H4 (cell line): ENCODE measurements around the gene ZRANB1. TPM values are rescaled to one million over a fixed set of nuclear protein-coding genes. Genes with fewer than 3 reads are reported as not detected.

Source experiments
- DNase-seq: peaks from one replicate; pipeline ENCODE4 v3.0.0-alpha.2; 2015; ENCODE audit warnings: low spot score
- total RNA-seq: library from RNA; depleted of rRNA; stranded (reverse); fragments of >200 nt; shearing (Covaris generic); gene quantifications from 2 replicates; pipeline ENCODE4 v1.2.3, GENCODE V29; 2014

Gene ZRANB1
- total RNA-seq, 1 experiment from 2014 or later: 22.2 TPM

DNA sequence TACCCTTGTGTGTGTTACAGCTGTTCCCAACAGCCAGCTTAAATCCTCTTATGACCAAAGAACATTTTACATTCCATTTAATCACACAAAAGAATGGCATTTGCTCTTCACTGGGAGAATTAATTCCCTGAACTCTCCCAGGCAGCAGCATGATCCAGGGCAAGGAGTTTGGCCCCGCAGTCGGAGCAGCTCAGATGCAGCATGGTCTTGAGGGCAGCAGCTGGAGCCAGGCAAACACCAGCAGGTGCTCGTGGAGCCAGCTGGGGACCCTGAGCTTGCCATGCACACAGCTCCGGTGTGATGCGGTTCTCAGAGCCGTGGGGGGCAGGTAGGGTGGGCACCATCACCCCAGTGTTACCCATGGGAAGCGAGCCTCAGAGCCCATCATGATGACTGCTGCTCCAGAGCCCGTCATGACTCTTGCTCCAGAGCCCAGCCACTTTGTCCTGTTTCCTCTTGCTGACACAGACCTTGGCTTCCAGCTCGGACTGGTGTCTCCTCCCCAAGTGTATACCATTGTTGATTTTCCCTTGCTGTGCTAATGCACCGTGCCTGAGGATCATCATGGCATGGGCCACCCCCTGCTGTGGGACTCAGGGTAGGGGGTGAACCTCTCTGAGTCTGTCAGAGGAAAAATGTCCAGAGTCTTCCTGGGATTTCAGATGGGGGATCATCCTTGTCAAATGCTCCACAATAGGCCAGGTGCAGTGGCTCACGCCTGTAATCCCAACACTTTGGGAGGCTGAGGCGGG is 75.8 kb downstream of the ZRANB1 start:
- no peak for DNase-seq

DNA sequence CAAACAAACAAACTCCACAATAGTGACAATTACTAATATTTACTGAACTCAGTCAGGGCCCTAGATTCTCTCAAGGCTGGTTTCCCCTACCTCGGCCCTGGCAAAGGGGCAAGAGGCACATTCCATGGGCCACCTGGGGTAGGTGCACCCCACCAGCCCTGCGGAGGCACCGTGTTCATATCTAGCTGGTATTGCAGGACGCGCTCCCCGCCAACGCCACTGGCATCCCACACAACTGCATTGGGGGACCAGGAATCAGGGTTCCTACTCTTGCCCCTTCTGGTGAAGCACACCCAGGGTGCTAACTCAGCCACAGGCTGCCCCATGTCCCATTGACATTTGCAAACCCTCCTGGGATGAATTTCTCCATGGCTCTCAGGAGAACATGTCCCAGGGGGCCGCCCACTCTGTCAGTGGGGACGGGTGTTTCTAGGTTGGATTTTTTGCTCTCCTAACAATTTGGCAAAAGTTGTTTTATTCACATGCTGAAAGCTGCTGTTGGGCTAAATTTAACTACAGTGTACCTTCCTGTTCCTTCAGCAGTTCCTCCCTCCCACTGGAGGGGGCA is 76.7 kb downstream of the ZRANB1 start:
- no peak for DNase-seq

DNA sequence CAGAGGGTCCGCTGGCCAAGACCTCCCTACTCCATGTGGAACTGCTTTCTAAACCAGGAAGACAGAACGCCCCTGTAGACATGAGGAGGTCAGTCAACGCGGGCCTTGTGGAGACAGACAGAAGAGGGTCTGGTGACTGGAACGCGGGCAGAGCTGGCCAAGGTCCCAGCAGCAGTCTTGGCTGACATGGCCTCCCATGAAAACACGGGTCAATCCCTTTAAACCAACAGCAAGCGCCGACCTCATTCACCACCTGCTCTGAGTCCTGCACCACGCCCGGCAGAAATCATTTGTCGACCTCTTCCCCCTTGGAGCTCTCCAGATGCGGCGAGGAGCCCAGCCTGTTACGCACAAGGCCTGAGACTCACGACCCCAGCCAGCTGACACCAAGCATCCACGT is 78.5 kb downstream of the ZRANB1 start:
- no peak for DNase-seq

DNA sequence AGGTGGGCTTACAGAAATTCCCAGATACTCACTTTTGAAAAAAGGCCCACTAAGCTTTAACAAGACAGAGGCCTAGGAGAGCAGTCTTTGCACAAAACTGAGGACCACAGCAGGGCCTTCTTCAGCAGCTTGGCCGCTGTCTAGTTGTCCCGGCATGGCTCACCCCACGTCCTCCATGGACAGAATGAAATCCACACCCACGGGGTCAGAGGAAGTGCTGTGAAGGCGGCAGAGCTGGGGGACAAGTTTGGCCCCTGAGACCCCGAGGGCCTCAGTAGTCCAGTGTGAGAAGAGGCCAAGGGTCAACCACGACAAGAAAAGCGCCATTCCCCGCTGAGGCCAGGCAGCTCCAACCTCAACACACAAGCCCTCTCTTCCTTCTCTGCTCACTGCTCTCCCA is 78.9 kb downstream of the ZRANB1 start:
- no peak for DNase-seq

DNA sequence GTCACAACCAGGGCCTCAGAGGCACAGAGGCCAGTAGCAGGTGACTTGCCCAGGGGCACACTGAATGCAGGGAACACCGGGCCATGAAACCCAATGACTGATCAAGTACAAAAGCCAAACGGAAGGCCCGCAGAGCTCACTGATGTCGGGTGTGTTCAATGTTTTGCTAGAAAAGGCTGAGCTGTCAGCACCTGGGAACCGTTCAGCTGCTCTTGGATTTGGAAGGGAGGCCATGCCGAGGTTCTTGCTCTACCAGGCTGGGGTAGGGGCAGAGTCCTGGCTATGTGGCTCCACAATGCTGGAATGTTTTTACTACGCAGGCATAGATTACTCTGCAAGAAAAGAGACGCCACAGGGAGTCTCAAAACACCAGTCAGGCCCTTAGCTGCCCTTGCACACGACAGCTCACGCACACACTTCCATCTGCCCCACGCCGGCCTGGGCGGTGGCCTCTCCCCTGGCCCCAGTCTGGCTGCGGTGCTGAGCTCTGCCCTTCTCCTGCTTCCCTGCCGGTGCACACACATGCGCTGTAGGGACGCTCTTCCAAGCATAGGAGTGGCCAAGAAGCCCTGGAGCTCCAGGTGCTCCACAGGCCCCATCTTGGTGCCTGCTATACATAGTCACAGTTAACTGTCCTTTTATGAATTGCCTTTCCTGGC is 79.9 kb downstream of the ZRANB1 start:
- no peak for DNase-seq

DNA sequence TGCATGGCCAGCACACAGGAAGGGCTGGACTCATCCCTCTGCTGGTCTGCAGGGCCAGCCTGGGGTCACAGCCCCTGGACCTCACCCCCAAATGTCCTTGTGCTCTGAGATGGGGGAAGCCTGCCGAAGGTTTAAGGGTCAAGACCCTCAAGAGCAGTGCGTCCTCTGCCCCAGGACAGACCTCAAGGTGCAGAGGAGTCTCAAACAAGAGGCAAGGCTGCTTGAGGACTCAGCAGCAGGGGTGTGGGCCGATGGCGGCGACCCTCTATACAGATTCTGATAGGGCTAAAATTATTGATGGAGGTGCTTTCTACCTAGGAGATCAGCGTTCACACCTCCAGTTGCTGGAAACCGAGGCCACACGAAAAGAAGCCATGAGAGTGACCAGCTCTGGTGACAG is 80.7 kb downstream of the ZRANB1 start:
- no peak for DNase-seq

DNA sequence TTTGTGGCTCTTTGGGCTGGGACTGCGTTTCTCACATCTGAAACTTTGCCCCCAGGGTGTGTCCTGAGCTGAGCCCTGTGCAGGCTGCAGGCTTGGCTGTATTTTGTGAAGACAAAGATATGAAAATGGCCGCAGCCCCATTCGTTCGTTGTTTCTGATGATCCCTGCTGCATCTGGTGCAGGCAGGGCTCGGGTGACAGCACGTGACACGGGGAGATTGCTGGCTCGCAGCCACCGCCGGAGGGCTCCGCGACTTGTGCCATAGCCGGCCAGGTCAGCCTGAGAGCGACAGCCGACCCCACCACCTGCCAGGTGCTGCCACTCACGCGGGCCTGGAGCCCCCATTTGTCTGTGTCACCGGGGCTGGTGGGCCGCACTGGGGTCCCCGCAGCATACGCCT is 81.3 kb downstream of the ZRANB1 start:
- no peak for DNase-seq

DNA sequence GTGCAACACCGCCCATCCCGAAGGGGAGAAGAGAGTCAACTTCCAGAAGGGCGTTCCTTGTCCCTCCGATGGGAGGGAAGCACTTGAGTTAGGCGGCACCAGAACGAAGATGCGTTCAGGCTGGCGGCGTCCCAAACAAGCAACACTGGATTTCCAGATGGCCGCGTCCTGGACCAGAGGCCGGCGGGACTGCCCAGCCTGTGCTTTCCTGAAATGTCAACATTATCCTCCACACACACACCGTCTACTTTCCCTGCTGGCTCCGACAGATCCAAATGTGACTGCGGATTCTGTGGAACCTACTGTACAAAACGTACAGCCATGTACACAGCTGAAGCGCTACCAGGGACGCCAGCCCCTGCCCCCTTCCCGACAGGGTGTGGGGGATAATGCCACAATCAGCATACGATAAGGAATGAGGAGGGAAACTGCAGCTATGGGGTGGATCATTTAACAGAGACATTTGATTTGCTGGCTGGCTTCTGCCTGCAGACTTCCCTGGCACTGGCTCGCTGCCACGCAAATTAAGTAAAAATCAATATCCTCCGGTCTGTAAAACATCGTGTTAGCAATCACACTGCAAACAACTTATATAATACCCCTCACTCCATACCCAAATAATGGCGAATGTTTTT is 82.1 kb downstream of the ZRANB1 start:
- DNase-seq: no peak

DNA sequence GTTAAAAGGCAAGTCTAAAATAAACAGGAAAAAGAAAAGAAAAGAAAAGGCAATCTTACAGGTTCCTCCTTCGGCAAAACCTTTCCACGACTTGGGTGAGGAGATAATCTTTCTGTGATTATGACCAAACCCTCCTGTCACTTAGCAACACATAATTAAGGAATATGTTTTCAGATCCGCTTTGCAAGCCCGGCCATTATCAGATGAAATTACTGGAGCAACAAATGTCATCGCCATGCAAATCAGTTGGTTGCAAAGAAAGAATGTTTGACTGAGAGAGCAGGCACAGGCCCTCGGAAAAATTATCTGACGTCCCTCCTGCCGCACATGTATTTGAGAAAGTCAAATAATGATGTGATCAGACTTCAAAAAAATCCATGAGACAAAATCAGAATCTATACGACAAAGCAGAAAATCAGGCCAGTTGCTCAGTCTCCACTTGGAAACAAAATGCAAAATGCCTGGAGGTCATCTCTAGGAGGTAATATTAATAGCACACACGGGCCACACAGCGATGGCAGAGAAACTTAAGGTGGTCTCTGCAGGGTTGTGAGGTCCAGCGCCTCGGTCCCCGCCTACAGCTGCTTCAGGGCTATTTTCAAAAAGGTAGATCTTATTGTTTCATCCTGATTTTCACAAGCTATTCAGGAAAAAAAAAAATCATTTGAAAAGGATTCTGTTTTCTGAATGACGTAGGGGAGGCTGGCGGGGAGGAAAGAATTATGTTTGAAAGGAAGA is 82.7 kb downstream of the ZRANB1 start:
- DNase-seq: no peak

DNA sequence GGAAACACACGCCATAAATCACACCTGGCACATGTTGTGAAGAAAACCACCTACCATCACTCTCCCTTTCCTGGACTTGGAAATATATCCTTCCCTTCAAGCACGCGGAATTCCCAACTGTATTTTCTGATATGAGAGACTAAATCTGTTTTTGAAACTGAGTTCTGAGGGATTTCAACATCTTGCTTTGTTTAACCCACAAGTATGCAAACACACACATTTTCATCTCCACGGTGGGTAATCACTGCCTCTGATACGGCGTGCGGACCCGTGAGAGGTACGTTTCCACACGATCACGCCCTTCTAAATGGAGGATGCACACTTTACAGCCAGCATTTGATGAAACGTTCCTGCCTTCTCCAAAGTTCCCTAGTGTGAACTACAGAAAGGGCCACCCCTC is 83.4 kb downstream of the ZRANB1 start:
- DNase-seq: no peak

DNA sequence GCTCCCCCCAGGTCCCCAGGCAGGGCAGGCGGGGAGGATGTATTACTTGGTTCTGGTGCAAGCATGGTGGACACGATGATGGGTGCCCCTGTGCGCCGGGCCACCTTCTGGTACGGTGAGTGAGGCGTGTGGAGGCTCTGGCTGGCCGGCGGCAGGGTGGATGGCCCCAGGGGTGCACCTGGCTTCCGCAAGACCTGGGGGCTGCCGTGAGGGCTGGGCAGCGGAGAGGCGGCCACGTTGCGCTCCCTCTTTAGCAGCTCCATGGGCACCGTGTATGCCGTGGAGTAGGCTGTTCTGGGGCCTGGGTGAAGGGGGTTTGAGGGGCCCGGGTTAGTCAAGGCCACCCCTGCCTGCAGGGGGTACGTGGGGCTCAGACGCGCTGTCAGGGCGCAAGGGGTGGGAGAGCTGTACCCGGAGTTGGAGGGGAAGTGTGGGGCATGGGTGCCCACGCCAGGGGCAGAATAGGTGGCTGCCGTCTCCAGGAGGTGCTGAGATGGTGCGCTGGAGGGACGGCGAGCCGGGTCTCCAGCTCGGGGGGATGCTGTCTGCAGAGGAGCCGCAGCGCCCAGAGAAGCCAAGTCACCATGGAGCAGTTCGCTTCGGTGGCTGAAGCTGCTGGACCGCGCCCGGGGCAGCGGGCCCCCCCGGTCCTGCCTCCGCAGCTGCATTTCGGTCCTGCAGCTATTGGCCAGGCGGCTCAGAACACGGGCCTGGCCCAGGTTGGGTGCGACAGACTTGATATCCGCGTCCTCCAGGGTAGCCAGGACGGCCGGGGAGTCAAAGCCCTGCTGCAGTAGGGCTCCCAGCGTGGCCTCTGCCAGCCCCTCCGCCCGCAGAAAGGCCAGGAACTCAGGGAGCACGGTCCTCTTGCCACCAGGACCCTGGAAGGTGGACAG is 84.4 kb downstream of the ZRANB1 start:
- no peak for DNase-seq

DNA sequence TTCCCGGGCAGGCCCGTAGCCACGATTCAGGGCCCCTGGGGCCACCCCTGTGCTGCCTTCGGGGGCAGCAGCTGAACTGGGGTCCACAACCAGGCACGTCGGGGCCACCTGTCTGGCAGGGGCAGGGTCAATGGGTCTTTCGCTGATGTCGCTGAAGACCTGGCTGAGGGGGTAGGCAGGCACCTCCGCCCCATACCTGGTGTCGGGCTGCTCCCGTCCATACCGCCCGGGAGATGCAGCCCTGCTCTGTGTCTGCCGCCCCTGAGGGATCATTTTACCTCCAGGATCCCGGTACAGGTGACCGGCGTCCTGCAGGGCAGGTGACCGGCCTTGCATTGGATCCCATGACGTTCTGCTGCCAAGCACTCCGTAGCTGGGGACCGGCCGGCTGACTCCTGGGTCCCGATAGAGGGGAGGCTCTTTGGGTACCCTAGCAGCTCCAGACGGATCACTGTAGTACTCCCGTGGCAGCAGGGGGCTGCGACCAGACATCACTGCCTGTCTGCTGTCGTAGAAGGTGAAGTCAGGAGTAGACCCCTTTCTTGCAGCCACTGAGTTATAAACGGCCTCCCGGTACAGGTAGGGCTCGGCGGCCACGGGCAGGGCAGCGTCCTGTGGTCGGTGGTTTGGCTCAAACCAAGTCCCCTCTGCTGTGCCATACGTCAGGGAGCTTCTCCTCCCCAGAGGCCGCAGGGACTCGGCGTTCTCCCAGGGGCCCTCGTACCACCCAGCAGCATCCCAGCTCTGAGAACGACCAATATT is 85.2 kb downstream of the ZRANB1 start:
- DNase-seq: no peak

DNA sequence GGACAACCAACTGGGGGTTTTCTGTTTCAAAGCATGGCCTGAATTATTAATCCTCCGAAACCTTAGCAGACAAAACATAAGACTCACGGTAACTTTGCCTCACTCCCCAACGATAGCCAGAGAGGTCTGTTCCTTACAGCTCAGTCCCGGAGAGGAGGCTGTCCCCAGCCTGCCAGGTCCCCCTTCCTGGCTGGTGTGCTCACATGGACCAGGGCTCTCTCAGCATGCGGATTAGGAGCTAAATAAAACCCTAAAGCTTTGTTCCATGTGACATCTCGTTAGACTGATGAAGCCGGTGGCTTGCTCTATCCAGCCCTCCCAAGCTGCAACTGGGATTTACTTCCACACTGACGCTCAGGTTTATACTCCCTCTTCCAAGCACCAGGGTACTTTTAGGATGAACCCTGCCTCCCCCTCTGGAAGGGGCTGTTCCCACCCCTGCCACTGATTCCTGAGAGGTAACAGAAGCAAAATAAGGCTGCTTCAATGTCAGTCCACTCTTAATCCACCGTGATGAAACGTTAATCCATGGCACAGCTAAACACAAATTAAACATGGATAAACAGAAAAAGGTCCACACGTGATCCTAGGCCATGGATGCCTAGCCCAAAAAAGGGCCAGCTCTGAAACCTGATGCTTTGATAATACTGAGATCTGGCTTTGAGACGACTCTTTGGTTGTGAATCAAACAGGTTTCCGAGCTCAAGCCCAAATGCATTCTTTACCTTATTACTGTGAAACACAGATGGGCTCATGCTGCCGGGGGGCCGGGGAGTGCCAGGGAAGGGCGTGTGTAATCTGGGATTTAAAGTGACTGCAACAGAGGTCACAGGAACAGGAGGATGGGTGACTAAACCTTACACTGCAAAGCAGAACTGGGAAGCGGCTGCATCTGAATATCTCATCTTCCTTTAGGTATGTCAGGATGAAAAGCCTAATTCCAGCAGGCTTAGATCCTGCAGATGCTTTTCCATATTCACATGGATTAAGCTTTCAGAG is 86.2 kb downstream of the ZRANB1 start:
- no peak for DNase-seq

DNA sequence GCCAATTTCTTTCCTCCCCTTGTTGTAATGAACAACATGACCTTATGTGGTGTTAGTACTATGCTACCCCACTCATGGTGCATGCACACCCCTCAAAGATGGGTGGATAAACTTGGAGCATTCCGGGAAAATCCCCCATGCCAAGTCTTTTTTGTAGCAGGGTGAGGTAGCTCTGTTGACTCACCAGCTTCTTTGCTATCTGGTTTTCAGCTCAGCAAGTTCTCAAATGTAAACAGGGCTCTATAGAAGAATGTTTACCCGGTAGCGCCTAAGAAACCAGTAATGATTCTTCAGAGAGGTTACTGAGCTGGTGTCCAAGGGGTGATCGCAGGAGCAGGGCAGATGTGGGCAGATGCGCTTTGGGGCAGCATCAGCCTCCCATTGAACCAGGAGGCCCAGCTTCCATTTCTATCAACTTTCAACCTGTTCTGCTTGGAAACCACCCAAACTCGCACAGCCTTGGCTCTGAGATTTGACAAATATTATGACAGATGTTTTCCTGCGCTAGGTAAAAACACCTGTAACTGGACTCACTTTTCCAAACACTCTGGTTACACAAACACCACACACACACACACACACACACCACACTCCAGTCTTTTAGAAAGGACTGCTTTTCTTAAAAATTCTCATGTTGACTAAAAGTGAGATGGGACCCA is 87.8 kb downstream of the ZRANB1 start:
- DNase-seq: no peak

DNA sequence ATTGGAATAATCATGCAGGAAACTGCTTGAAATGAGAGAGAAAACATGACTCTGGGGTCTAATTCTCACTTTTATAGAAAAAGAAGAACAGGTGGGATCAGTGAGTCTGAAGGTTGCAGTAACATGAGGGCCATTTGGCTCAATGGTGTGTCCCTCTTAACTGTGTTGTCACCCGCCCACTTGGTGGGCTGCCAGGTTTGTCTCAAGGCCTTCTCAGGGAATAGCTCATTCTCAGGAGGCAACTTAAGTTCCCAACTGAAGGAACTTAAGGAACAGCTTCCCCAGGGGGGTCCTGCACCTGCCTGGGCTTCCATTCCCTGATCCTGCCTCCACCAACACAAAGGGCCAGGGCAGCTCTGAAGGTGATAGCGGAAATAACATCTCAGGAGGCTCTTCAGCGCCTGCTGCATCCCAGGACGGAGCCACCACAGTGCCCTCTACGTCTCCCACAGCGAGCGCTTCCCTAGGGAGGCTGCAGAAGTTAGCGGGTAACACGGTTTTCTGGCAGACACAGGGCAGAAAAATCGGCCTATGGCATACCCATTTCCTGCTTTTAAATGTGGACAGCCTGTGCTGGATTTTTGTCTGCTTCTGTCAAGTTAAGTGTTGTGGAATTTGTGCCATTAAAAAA is 88.8 kb downstream of the ZRANB1 start:
- no peak for DNase-seq

DNA sequence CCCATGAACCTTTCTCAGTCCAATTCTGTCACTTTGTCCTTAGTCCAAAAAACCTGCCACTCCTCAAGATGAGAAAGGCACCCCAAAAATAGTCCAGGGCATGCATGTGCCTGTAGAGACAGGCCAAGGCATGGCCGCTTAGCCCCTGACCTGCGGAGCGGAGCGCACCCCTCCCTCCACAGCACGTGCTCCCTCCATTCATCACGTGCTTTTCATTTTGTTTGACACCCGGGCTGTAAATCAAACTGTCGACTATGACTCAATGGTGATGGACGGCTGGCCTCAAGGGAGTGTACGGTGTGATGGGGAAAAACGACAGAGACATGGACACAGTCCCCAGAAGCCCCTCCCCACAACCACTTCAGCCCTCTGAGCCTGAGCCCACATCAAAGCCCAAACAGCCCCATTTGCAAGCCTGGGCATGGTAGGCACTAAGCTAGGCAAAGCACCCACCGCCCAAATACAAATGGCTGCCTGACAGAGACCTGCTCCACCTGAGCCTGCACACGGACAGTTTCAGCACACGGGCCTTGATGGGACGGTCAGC is 90.6 kb downstream of the ZRANB1 start:
- DNase-seq: no peak

DNA sequence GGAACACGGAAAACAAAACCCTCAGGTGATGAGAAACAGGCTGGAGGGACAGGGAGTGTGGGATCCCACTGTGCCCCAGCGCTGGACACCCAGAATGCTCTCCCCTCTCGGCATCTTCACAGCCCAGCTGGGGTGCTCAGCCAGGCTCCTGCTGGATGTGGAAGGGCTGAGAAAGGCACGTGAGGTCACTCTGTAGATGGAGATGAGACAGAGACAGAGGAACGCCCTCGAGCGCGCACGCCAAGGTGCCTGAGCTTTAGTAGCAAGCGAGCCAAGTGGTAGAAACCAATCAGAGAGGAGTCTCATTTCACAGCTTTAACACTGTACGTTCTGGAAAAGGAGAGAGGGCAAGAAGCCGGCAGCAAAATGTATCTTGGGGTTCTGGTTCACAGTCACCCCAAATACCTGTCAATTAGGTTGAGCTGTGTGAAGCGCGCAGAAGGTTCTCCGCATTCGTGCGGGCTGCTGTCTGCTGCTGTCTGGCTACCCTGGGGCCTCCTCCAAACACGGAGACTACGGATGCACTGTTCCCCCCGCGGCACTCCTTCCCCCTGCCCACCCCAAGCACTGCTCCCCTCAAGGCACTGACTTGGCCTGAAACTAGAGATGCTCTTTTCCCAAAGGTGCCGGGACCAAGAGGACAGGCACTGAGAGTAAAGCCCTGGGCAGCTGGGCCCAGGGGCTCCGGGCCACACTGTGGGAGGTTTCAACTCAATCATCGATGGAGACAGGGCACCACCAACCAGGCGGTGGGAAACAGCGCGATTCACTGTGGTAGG is 91.4 kb downstream of the ZRANB1 start:
- DNase-seq: no peak
